Activated T-cell treated with anti-CD3 and anti-CD28 coated beads, Interleukin-2, amount 50 U/mL, for 24 hours (primary cell): Measurements from ENCODE around the gene PLCH2.

Experiments used
- DNase-seq: peaks from one replicate; pipeline ENCODE4 v3.0.0-alpha.2; 2020
- H3K27ac Mint-ChIP-seq: 2 replicates; pipeline ENCODE4 v1.8.0; 2020; ENCODE audit warnings: mild to moderate bottlenecking, mixed read lengths
- H3K27me3 Mint-ChIP-seq: 2 replicates; pipeline ENCODE4 v1.8.0; 2020; ENCODE audit warnings: mixed read lengths
- H3K36me3 Mint-ChIP-seq: 2 replicates; pipeline ENCODE4 v1.8.0; 2020; ENCODE audit warnings: low read depth, mixed read lengths
- H3K4me1 Mint-ChIP-seq: 2 replicates; pipeline ENCODE4 v1.8.0; 2020; ENCODE audit warnings: low read depth, mixed read lengths
- H3K4me3 Mint-ChIP-seq: 2 replicates; pipeline ENCODE4 v1.8.0; 2020; ENCODE audit warnings: mild to moderate bottlenecking, moderate library complexity, mixed read lengths
- H3K9me3 Mint-ChIP-seq: 2 replicates; pipeline ENCODE4 v1.8.0; 2020; ENCODE audit warnings: mixed read lengths

Gene PLCH2

GRCh38 chr1:2509589-2509988, 33.5 kb downstream of the PLCH2 start:
- H3K4me3 Mint-ChIP-seq: no peak overlapping the region
- H3K4me1 Mint-ChIP-seq: peaks cover 3% of the 10 kb centered on the region
- H3K9me3 Mint-ChIP-seq: no peaks in the 10 kb centered on the region
- no peaks in the 10 kb centered on the region for H3K27me3 Mint-ChIP-seq
- DNase-seq: no peak
- H3K27ac Mint-ChIP-seq: no peak overlapping the region
- H3K36me3 Mint-ChIP-seq: peaks cover 55% of the 10 kb centered on the region

GRCh38 chr1:2510366-2511155, 34.5 kb downstream of the PLCH2 start:
- H3K27me3 Mint-ChIP-seq: no peaks in the 10 kb centered on the region
- peaks cover under 1% of the 10 kb centered on the region for H3K4me1 Mint-ChIP-seq
- H3K9me3 Mint-ChIP-seq: no peaks in the 10 kb centered on the region
- no peak overlapping the region for H3K4me3 Mint-ChIP-seq
- H3K27ac Mint-ChIP-seq: no peak overlapping the region
- no peak for DNase-seq
- H3K36me3 Mint-ChIP-seq: peaks cover 60% of the 10 kb centered on the region

- Mint-ChIP-seq H3K27ac (no peak overlapping the region), H3K36me3 (peaks cover 83% of the 10 kb centered on the region), H3K4me3 (no peak overlapping the region), H3K27me3 (no peaks in the 10 kb centered on the region), H3K4me1 (no peaks in the 10 kb centered on the region), H3K9me3 (no peaks in the 10 kb centered on the region)
- DNase-seq: no peak
These were observed 36.9 kb downstream of the PLCH2 start for GRCh38 chr1:2512862-2513421.

GRCh38 chr1:2513939-2514652, 38.0 kb downstream of the PLCH2 start:
- no peak overlapping the region for H3K27ac Mint-ChIP-seq
- H3K27me3 Mint-ChIP-seq: no peaks in the 10 kb centered on the region
- no peaks in the 10 kb centered on the region for H3K9me3 Mint-ChIP-seq
- no peak overlapping the region for H3K4me3 Mint-ChIP-seq
- H3K36me3 Mint-ChIP-seq: peaks cover 83% of the 10 kb centered on the region
- no peak for DNase-seq
- no peaks in the 10 kb centered on the region for H3K4me1 Mint-ChIP-seq

- Mint-ChIP-seq H3K4me3 (no peak overlapping the region), H3K9me3 (no peaks in the 10 kb centered on the region), H3K4me1 (no peaks in the 10 kb centered on the region), H3K27ac (no peak overlapping the region), H3K36me3 (peaks cover 77% of the 10 kb centered on the region), H3K27me3 (no peaks in the 10 kb centered on the region)
- DNase-seq: no peak
These were observed 39.0 kb downstream of the PLCH2 start for GRCh38 chr1:2514863-2515762.

- no peak overlapping the region for H3K4me3 Mint-ChIP-seq
- peaks cover 74% of the 10 kb centered on the region for H3K36me3 Mint-ChIP-seq
- no peaks in the 10 kb centered on the region for H3K4me1 Mint-ChIP-seq
- DNase-seq: no peak
- no peak overlapping the region for H3K27ac Mint-ChIP-seq
- no peaks in the 10 kb centered on the region for H3K27me3 Mint-ChIP-seq
- H3K9me3 Mint-ChIP-seq: no peaks in the 10 kb centered on the region
These were observed 39.6 kb downstream of the PLCH2 start for GRCh38 chr1:2515763-2516080.

GRCh38 chr1:2516124-2516523, 40.0 kb downstream of the PLCH2 start:
- no peak for DNase-seq
- no peaks in the 10 kb centered on the region for H3K9me3 Mint-ChIP-seq
- H3K4me1 Mint-ChIP-seq: no peaks in the 10 kb centered on the region
- H3K4me3 Mint-ChIP-seq: no peak overlapping the region
- H3K27me3 Mint-ChIP-seq: no peaks in the 10 kb centered on the region
- H3K36me3 Mint-ChIP-seq: peaks cover 78% of the 10 kb centered on the region
- no peak overlapping the region for H3K27ac Mint-ChIP-seq

GRCh38 chr1:2516946-2517345, 40.9 kb downstream of the PLCH2 start:
- Mint-ChIP-seq H3K9me3 (no peaks in the 10 kb centered on the region), H3K36me3 (peaks cover 78% of the 10 kb centered on the region), H3K4me3 (no peak overlapping the region), H3K4me1 (no peaks in the 10 kb centered on the region), H3K27ac (no peak overlapping the region), H3K27me3 (no peaks in the 10 kb centered on the region)
- no peak for DNase-seq

GRCh38 chr1:2517966-2518365, 41.9 kb downstream of the PLCH2 start:
- Mint-ChIP-seq H3K27me3 (no peaks in the 10 kb centered on the region), H3K4me3 (no peak overlapping the region), H3K27ac (no peak overlapping the region), H3K36me3 (peaks cover 70% of the 10 kb centered on the region), H3K9me3 (no peaks in the 10 kb centered on the region), H3K4me1 (peaks cover 7% of the 10 kb centered on the region)
- no peak for DNase-seq

GRCh38 chr1:2518528-2518927, 42.4 kb downstream of the PLCH2 start:
- Mint-ChIP-seq H3K27ac (no peak overlapping the region), H3K27me3 (no peaks in the 10 kb centered on the region), H3K9me3 (no peaks in the 10 kb centered on the region), H3K36me3 (peaks cover 68% of the 10 kb centered on the region), H3K4me1 (peaks cover 13% of the 10 kb centered on the region), H3K4me3 (no peak overlapping the region)
- no peak for DNase-seq

GRCh38 chr1:2519029-2519685, 43.1 kb downstream of the PLCH2 start:
- H3K27ac Mint-ChIP-seq: peak overlapping the region; percentile 29
- DNase-seq: no peak
- no peaks in the 10 kb centered on the region for H3K27me3 Mint-ChIP-seq
- peaks cover 19% of the 10 kb centered on the region for H3K4me1 Mint-ChIP-seq
- H3K36me3 Mint-ChIP-seq: peaks cover 63% of the 10 kb centered on the region
- H3K9me3 Mint-ChIP-seq: no peaks in the 10 kb centered on the region
- no peak overlapping the region for H3K4me3 Mint-ChIP-seq

- no peak for DNase-seq
- no peak overlapping the region for H3K27ac Mint-ChIP-seq
- no peaks in the 10 kb centered on the region for H3K9me3 Mint-ChIP-seq
- H3K36me3 Mint-ChIP-seq: peaks cover 65% of the 10 kb centered on the region
- no peaks in the 10 kb centered on the region for H3K27me3 Mint-ChIP-seq
- no peak overlapping the region for H3K4me3 Mint-ChIP-seq
- peaks cover 25% of the 10 kb centered on the region for H3K4me1 Mint-ChIP-seq
These were observed 43.6 kb downstream of the PLCH2 start for GRCh38 chr1:2519729-2520128.

GRCh38 chr1:2520206-2520605, 44.1 kb downstream of the PLCH2 start:
- Mint-ChIP-seq H3K4me3 (no peak overlapping the region), H3K27ac (no peak overlapping the region), H3K36me3 (peaks cover 68% of the 10 kb centered on the region), H3K27me3 (no peaks in the 10 kb centered on the region), H3K4me1 (peaks cover 30% of the 10 kb centered on the region), H3K9me3 (no peaks in the 10 kb centered on the region)
- DNase-seq: no peak

- H3K27me3 Mint-ChIP-seq: no peaks in the 10 kb centered on the region
- H3K9me3 Mint-ChIP-seq: no peaks in the 10 kb centered on the region
- no peak for DNase-seq
- no peak overlapping the region for H3K4me3 Mint-ChIP-seq
- H3K4me1 Mint-ChIP-seq: peaks cover 33% of the 10 kb centered on the region
- peaks cover 65% of the 10 kb centered on the region for H3K36me3 Mint-ChIP-seq
- H3K27ac Mint-ChIP-seq: no peak overlapping the region
These were observed 44.7 kb downstream of the PLCH2 start for GRCh38 chr1:2520806-2521205.
